SIG-M5 (cell line): ENCODE results near the gene AP1M2.
"Not testable (repeated sequence)": the region's sequence is repeated elsewhere in the genome, so short reads cannot be mapped to it uniquely, and the experiment has no call there.

Experiments
- DNase-seq: peaks from one replicate; lab custom pipeline; 2025; lab: John Stamatoyannopoulos, UW

Gene AP1M2

DNA sequence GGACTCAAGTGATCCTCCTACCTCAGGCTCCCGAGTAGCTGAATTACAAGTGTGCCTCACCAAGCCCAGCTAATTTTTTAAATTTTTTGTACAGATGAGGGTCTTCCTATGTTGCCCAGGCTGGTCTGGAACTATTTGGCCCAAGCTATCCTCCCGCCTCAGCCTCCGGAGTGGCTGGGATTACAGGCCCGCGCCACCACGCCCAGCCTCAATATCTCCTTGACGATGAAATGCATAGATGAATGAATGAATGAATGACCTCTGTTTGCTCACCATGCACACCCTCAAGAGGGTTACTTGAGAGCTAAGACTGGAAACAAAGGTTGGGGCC lies 14.9 kb upstream of the AP1M2 start:
- no peak for DNase-seq

DNA sequence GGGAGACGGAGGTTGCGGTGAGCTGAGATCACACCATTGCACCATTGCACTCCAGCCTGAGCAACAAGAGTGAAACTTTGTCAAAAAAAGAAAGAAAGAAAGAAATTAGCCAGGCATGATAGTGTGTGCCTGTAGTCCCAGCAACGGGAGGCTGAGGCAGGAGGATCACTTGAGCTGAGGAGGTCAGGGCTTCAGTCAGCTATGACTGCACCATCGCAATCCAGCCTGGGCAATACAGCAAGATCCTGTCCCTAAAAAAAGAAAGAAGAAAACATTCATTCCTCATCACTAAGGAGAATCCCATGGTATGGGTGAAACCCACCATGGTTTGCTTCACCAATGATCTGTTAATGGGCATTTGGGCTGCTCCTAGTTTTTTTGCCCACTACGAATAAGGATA lies 13.0 kb upstream of the AP1M2 start:
- DNase-seq = no peak

DNA sequence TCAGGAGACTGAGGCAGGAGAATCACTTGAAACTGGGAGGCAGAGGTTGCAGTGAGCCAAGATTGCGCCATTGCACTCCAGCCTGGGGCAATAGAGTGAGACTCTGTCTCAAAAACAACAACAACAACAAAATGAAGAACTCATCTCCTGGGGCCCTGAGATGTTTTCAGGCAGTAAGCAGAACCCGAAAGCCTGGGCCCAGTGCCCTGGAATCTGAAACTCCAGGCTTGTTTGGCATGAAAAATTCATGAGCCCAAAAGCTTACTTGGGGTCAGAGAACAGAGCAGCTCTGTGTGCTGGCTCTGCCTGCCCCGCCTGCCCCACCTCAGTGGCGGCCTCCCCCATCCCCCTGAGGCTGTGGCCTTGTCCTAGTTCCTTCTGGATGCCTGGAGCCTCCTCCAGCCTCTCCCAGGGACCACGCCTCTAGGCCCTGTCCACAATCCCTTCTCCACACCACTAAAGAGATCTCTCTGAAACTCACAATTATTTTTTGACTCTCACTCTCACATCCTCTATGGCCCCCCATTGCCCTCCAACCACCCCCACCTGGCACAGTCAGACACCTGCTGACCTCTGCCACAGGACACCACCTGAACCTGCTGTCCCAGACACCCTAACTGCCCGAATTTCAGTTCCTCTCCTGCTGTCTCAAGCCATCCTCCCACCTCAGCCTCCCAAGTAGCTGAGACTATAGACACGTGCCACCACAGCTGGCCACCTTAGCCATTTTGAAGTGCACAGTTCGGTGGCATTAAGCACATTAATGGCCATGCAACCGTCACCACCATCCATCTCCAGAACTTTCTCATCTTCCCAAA lies 6.9 kb upstream of the AP1M2 start:
- DNase-seq = no peak

DNA sequence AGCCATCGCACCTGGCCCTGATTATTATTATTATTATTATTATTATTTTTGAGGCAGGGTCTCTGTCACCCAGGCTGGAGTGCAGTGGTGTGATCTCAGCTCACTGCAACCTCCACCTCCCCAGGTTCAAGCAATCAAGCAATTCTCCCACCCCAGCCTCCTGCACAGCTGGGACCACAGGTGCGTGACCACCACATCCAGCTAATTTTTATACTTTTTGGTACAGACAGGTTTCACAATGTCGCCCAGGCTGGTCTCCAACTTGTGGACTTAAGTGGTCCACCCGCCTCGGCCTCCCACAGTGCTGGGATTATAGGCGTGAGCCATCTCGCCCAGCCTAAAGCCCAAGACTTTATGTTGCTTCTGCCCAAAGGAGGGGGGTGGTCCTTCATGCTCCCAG lies 6.0 kb upstream of the AP1M2 start:
- no peak for DNase-seq

DNA sequence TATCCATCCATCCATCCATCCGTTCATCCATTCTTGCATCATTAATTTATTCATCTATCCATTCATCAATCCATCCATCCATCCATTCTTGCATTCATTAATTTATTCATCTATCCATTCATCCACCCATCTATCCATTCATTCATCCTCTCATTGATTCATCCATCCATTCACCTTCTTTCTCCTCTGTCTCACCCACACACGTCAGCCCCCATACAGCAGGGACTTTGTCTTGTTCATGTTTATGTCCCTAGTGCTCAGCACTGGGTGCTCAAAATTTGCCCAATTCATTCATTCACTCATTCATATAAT lies 683 bp upstream of the AP1M2 start:
- DNase-seq = no peak

DNA sequence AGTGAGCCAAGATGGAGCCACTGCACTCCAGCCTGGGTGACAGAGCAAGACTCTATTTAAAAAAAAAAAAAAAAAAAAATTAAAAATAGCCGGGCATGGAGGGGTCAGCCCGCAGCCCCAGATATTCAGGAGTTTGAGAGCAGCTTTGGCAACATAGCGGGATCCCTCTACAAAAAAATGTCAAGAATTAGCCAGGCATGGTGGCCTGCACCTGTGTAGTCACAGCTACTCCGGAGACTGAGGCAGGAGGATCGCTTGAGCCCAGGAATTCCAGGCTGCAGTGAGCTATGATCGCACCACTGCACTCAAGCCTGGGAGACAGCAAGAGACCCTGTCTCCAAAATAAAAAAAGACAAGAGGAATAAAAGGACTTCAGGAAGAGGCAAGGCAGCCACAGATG lies 716 bp downstream of the AP1M2 start:
- no peak for DNase-seq

DNA sequence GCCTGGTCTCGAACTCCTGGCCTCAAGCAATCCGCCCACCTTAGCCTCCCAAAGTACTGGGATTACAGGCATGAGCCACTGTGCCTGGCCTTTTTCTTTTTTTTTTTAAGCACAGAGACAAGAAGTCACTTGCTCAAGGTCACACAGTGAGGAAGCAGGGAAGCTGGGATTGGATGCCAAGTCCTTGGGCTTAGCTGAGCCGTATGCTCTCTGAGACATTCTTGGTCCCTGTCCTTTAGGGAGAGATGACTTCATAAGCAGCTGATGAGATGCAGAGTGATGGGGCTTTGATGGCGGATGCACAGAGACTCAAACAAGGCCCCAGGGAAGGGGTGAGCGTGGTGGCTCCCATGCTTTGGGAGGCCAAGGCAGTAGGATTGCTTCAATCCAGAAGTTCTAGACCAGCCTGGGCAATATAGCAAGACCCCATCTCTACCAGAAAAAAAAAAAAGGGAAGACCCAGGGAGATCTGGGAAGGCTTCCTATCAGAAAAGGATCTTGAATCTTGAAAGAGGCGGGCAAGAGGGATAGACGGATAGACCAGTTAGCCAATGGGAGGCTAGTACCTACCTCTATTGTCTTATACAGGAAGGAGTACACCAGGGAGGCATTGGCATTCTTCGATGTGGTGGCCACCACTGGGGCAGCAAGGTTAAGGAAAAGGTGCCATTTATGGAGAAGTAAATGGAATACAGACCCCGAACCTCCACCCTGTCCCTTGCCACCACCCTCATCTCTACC lies 3.9 kb downstream of the AP1M2 start:
- no peak for DNase-seq

DNA sequence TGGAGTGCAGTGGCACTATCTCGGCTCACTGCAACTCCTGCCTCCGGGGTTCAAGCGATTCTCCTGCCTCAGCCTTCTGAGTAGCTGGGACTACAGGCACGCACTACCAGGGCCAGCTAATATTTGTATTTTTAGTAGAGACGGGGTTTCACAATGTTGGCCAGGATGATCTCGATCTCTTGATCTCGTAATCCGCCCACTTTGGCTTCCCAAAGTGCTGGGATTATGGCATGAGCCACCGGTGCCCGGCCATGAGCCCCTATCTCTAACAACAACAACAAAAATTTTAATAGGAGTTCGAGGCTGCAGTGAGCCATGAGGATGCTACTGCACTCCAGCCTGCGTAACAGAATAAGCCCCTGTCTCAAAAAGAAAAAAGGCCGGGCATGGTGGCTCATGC lies 5.0 kb downstream of the AP1M2 start:
- DNase-seq = no peak

DNA sequence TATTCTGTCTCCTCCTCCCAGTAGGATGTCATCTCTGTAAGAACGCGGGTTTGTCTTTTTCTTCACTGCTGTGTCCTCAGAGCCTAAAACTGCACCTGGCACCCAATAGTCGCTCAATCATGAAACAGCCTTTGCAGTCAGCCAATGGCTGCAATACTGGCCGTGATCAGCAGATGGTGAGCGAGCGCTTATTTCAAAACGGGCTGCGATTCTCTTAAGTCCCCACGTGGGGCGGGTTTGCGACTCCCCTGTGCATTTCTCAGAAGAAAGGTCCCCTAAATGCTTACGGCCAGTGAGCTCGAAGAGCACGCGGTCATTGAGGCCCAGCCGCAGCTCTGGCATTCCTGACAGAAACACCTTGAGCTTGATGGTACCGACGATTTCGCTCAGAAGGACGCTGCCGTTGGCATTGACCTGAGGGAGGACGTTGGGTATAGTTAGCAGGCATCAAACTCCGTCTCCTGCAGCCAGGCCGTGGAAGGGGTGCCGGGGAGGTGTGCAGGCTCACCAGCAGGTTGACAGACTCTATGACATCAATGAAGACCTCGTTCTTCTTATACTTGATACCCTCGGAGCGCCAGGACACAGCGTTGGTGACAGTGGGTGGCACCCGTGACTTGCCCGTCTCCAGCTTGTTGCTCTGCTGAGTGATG lies 6.0 kb downstream of the AP1M2 start:
- DNase-seq = peak; percentile 44

DNA sequence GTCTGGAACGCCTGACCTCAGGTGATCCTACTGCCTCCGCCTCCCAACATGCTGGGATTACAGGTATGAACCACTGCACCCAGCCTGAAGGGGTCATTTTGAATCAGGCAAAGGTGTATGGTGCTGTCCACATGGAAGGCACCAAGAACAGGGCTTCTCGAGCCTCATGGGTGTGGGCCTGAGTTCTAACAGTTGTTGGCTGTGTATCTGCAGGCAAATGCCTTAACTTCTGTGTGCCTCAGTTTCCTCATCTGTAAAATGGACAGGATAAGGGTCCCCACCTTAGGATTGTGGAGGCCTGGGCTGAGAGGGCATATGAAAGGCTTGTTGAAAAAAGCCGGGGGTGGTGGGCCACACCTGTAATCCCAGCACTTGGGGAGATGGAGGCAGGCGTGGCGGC lies 9.2 kb downstream of the AP1M2 start:
- DNase-seq = no peak

DNA sequence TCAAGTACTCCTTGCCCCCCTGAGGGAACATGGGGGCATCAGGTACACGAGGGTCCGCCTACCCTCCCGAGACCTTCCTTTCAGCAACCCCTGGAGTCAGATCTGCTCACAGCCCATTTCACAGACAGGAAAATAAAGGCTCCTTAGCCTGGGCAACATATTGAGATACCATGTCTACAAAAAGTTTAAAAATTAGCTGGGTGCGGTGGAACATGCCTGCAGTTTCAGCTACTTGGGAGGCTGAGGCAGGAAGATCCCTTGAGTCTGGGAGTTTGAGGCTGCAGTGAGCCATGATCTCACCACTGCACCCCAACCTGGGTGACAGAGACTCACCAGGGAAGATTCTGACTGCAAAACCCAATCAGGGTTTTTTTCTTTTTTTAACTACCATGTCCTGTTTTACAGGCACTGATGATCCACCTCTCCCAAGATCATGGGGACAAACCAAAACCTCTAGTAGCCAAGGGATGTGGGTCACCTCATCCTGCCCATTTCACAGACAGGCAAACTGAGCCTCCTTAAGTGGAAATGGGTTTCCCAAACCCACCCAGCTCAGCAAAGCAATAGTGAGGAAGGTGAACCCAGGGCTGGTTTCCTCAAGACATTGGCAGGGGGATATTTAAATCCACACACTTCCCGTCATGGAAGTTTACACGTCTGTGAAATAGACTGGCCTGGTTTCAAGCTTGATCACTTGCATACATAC lies 11.9 kb downstream of the AP1M2 start:
- no peak for DNase-seq

DNA sequence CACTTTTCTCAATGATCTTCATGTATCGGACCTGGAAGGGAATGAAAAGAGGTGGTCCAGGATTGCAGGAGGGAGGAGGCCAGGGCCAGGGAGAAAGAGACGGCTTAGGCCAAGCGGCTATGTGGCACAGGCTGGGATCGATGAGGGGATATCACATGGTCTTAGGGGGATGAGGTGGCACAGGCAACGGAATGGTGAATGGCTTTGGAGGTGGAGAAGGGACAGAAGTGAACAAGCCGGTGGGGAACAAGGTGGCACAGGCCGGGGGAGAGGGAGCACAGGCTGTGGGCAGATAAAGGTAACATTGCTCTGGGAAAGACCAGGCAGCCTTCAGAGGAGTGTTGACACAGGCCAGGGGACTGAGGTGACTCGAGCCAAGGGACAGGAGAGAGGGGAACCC lies 12.7 kb downstream of the AP1M2 start:
- DNase-seq = no peak

DNA sequence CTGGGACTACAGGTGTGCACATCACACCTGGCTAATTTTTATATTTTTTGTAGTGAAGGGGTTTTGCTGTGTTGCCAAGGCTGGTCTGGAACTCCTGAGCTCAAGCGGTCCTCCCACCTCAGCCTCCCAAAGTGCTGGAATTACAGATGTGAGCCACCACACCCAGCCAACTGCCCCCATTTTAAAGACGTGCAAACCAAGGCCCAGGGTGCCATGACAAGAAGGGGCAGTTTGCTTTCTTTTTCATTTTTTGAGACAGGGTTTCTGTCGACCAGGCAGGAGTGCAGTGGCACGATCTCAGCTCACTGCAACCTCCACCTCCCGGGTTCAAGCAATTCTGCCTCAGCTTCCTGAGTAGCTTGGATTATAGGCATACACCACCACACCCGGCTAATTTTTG lies 13.3 kb downstream of the AP1M2 start:
- not testable (repeated sequence) for DNase-seq

DNA sequence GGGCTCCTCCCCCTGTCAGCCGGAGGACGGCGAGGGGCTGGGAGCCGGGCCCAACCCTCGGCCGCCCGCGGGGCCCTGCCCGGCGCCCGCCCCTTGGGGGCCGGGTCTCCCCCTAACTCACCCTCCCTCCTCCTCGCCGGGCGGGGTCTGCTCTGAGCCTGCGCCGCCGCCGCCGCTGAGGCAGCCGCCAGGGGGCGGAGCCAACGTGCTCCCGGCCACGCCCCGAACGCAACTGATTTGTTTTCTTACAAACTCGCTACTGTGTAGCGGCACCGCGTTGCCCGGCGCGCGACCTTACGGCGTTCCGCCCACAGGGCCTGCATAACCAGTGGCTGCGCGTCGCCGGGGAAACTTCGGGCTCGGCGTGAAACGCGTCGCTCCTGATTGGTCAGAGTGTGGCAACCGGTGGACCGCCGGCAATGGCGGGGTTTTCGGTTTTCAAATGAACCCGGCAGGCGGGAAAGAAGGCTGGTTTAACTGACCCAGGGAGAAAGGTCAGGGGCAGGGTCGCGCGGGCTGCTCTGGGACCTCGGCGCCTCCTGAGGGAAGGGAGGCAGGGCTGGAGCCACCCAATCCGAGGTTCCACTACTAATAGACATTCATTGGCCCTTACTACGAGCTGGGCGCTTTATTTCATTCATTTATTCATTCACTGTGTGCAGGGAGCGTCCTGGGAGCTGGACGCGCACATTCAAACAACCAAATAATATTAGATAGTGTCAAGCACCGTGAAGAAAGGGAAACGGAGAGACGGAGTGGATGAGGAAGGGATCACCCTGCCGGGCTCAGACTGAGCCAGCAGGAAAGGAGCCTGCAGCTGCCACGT lies 18.1 kb downstream of the AP1M2 start, which contains the start of gene CDKN2D:
Gene CDKN2D, minus strand, starts transcription at position 154 of the 826 bp plus-strand sequence. CDS start 326 bp downstream, outside the sequence.
- peak; percentile 88 for DNase-seq

DNA sequence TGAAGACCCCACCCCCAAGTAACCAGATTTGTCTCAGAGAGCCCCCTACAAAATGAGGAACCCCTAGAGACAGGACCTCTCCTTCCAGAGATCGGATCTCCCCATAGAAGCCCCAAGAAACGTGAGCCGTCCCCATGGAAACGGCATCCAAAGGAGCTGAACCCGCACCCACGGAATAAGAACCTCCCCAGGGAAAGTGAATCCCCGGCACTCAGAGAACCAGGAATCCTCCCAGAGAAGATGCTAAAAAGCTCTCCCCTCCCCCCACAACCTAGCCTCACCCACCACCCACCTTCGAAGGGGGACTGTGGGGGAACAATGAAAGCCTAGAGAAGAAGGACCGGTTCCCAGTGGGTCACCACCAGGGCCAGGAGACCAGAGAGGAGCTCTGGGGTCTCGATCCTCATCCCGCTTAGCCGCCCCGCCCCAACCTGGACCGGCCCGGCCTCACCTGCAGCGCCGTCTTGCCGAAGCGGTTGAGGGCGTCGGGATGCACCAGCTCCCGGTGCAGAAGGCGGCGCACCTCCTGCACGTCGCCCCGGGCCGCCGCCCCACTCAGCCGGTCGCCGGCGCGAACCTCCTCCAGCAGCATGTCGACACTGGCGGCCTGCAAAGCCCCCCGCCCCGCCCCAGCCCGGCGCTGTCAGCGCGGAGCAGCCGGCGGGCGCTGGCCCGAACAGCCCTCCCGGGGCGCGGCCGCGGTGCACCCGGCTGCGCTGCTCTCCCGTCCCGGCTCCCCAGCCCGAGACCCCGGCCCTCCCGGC lies 18.9 kb downstream of the AP1M2 start:
- no peak for DNase-seq

DNA sequence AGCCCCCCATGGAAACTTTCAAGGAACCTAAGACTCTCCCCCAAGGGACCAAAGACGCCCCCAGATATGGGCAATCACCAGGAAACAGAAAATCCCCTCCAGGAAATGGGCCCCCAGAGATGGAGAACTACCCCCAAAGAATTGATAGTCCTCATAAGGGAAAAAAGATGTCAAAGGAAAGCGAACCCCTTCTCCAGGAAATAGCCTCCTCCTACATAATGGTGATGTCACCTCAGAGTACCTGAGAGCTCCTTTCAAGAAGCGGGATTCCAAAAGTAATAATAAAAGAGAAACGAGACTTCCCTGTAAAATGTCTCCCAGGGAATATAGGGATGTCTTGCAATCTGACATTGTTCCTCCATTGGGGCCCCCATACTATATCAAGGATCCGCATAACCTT lies 19.5 kb downstream of the AP1M2 start:
- DNase-seq = no peak

DNA sequence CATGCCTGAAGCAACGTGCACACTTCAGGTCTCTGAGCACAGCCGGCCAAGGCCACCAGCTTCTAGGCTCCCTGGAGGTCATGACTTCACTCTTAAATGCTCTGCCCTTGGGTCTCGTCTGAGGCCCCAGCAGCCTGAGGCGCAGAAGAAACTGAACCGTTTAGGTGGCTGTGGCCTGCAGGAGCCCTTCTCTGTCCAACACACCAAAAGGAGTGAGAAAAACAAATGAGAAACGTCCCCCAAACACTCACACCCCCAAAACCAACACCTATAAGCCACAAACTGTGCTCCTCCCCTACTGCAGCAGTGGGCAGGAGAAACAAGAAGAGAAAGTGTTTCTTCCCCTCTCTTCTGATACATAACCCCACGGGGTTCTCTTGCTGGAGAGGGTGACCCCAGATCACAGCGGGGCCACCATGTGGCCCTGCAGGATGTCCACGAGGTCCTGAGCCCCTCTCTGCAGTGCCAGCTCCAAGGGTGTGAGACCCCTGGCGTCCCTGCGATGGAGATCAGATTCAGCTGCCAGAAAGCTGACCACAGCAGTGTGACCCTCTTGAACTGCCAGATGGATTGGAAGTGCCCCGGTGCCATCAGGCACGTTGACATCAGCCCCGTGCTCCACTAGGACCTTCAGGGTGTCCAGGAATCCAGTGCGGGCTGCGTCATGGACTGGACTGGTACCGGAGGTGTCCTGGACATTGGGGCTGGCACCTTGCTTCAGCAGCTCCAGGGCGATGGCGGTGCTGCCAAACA lies 20.3 kb downstream of the AP1M2 start:
- DNase-seq = no peak

DNA sequence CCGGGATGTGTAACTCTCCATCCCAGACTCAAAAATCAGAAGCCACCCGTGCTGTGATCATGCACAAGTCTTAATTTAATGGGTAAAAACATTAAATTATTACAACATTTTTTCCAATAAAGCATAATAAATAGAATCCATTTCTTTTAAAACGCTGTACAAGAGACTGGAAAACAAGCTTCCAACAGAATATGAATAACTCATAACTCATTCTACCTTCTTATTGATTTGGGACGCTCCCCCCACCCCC lies 20.8 kb downstream of the AP1M2 start:
- DNase-seq = no peak

DNA sequence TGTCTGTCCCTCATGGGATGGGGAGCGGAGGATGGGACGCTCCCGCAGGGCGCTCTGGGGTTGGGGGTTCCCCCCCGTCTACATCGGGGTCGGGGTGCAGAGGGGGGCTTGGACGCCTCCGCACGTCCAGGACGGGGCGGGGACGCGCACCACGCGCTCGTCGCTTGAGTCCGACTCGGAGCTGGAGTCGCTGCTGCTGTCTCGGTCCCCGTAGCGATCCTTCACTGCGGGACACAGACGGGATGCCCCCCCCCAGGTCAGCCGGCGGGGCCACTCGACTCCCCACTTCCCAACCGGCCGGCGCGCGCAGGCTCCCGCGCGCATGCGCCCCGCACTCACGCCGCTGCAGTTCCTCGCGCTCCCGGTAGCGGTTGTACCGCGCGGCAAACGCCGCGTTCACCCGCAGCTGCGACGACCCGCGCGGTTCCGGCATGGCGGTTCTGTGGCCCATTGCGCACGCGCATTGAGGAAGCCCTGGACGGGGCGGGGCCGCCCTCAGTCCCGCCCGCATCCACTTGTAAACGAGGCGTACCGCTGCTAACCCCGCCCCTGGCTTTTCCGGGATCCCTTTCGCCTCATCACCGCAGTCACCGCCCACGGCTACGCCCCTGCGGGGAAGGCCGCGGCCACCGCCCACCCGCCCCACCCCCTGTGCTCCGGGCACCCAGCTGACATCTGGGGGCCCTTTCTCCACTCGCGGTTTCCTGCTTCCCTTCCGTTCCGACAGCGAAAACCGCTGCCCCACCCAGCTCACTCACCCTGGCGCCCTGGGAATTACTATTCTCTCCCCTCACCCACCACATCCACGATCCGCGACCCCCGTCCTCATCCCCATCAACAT lies 21.3 kb downstream of the AP1M2 start, which contains the start of gene KRI1:
Gene KRI1, minus strand, starts transcription at position 444 of the 841 bp plus-strand sequence. Its CDS starts 11 bp downstream, at position 433.
- DNase-seq = peak; percentile 76
